PC-9 (cell line): Measurements from ENCODE around the gene SPATA17.

Experiments
- CTCF ChIP-seq: fragments of 200-600 bp; sonication (generic); conservative IDR thresholded peaks from 2 replicates; pipeline ENCODE4 v1.6.1; 2017; ENCODE audit warnings: mixed run types, antibody characterized with exemption, mild to moderate bottlenecking, moderate library complexity
- EZH2 ChIP-seq: fragments of 200-600 bp; sonication (generic); IDR thresholded peaks from 2 replicates; pipeline ENCODE4 v1.8.0; 2017; ENCODE audit warnings: antibody characterized with exemption, low read depth

DNA sequence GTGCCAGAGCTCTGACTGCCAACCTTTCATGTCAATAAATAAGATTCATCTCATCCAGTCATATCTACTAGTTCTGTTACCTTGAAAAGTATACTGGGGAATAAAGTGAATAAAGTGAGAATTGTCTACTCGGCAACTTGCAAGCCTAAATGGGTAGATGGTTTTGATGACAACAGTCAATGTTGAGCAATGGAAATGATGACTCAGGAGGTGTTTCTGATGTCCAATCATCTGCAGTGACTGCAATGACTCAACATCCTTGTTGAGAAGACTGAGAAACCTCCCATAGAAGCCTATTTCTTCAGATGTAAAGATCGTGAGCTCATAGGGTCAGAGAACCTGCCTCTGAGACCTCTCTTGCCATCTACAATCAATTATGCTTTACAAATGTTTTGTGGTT is 276.4 kb downstream of the SPATA17 start:
- TF ChIP-seq EZH2 = no peak
- TF ChIP-seq CTCF = no peak
